LNCAP (cell line): ENCODE measurements around the gene CNTNAP4.

Experiments used
- TF ChIP-seq, protein P1 (sequence below): fragments of 450-650 bp; IDR thresholded peaks from 2 replicates; pipeline ENCODE4 v1.5.1; 2017; ENCODE audit warnings: mild to moderate bottlenecking

CNTNAP4 gene

DNA sequence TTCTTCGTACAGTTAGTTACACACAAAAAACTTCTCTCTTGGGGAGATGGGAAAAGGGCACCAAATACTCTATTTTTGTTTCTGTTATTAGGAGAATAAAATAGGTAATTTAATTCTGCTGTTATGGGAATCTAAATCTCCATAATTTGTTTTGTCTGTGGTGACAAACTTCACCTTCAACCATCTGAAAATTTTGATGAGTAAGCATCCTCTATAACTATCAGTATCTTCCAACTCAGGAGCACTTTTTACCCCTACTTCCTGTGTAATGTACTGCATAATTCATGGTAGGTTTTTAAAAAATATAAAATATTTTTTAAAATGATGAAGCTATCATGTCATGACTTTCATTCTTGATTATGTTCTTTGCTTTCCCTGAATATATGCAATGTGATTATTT is 33.6 kb upstream of the CNTNAP4 start:
- TF ChIP-seq, protein P1, sequence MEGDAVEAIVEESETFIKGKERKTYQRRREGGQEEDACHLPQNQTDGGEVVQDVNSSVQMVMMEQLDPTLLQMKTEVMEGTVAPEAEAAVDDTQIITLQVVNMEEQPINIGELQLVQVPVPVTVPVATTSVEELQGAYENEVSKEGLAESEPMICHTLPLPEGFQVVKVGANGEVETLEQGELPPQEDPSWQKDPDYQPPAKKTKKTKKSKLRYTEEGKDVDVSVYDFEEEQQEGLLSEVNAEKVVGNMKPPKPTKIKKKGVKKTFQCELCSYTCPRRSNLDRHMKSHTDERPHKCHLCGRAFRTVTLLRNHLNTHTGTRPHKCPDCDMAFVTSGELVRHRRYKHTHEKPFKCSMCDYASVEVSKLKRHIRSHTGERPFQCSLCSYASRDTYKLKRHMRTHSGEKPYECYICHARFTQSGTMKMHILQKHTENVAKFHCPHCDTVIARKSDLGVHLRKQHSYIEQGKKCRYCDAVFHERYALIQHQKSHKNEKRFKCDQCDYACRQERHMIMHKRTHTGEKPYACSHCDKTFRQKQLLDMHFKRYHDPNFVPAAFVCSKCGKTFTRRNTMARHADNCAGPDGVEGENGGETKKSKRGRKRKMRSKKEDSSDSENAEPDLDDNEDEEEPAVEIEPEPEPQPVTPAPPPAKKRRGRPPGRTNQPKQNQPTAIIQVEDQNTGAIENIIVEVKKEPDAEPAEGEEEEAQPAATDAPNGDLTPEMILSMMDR: no peak

DNA sequence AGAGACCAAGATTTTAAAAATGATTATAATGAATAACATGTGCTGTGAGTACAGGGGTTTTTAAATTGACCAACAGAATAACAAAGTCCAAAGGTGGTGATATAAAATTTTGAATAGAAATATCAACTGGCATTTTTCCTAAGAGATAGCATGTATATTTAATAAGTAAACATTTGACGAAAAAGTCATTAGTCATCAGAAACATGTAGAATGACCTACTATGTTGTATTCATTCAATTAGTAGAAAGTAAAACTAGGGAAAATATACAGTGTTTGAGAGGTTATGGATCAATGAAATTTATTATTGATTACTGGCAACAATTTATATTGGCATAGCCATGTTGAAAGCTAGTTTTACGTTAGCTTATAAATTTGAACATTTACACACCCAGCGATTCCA is 30.6 kb upstream of the CNTNAP4 start:
- TF ChIP-seq, protein P1: no peak

DNA sequence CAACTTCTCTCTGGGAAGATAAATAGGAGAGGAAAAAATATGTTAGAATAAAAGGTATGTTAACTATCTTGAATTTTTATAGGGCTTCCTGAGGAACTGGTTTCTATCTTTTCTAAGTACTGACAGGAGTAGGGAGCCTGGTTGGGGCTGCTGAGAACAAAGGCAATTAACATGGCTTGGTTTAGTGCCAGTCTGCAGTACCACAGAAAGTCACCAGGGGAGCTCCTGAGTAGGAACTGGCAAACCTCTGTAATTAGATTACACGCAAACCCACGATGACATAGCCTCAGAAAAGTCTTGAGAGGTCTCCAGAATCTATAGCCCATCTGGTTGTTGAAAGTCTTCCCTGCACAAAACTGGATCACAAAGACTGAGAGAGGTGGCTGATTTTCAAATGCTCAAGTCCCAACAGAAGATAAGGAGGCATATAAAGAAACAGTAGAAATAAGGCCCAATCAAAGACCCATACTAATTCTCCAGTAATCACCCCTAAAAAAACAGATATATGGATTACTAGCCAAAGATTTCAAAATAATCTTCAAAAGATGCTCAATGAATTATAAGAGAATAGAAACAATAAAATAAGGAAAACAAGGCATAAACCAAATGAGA is 11.7 kb upstream of the CNTNAP4 start:
- TF ChIP-seq, protein P1: peak; percentile 76

DNA sequence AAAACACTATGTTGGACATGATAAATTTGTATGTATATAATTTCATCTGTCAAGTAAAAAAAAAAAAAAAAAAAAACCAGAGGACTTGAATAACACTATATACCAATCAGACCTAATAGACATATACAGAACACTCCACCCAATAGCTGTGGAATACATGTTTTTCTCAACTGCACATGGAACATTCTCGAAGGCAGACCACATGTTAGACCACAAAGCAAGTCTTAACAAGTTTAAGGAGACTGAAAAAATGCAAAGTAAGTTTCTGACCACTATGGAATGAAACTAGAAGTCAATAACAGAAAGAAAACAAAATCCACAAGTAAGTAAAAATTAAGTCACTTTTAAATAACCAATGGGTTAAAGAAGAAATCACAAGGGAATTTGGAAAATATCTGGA is 8.4 kb upstream of the CNTNAP4 start:
- TF ChIP-seq, protein P1: no peak

DNA sequence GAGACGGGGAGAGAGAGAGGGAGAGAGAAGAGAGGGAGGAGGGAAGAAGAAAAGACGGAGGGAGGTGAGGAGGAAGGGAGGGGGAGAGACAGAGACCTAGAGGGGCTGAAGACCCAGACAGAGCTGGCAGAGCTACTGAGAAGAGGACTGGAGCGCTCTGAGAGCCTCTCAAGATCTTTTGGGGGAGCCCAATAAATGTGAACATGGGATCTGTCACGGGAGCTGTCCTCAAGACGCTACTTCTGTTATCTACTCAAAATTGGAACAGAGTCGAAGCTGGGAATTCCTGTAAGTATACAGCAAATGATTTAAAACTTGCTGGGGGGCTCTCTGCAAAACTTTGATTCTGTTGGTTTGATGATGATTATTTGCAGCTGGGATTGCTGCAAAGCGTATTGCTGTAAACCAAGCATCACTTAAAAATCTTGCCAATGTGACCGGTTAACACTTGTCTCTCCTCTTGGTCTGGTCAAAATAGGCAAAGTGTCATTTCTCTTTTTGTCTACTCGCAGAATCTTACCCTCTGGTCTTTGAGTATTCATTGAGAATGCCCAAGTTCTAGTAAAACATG is 344 bp downstream of the CNTNAP4 start:
- TF ChIP-seq, protein P1: no peak

DNA sequence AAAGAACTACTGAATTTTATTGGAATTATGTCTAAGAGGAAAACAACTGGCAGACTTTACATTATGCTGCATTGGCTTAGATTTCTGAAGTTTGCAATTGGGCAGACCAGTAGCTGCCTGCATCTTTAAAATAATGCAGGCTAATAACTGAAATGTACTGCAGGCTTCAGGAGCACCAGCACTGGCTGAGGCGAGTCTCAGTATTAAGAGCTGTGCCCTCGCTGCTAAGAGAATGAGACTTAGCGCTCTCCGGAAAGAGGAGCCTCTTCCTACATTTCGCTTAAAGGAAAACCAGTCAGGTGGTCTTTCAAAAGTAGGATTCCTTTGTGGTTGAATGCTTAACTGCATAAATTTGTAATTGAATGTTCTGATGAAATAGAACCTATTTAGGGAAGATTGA is 885 bp downstream of the CNTNAP4 start:
- TF ChIP-seq, protein P1: no peak

DNA sequence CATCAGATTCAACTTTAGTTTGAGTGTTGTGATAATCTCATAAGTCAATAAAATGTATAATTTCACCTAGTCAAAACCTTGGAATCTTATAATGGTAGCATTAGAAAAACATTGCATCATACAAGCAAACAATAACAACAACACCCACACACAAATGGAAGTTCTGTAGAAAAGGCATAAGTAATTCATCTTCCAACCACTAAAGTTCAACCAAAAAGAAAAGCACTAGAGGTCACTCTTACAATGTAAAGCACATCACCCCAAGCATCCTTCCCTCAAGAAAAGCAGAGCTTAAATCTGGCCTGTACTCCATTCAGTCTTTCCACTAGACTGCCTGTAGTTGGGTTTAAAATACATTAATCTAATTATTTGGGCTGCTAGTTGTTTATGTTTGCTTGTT is 1.8 kb downstream of the CNTNAP4 start:
- TF ChIP-seq, protein P1: peak; percentile 55
